Cardiac fibroblast (primary cell): ENCODE results near the gene TCF12.
"Not testable (repeated sequence)": the region's sequence is repeated elsewhere in the genome, so short reads cannot be mapped to it uniquely, and the experiment has no call there.

ENCODE experiments used
- DNase-seq, 2 donors: peaks; one replicate each; pipeline versions ENCODE4 v3.0.0 to v3.0.0-alpha.2; 2010; ENCODE audit warnings: low read depth in 2 of 2
- H3K4me3 ChIP-seq, 2 donors: replicated peaks in 1 of 2; 1 replicate in 1 of 2; 2 replicates in 1 of 2; pipeline ENCODE4 v1.5.1; 2011; ENCODE audit warnings: low read depth in 2 of 2, low read length in 2 of 2, mild to moderate bottlenecking in 2 of 2, moderate library complexity in 1 of 2
- TF ChIP-seq, protein P1 (sequence below): IDR thresholded peaks from one replicate; pipeline ENCODE4 v1.5.1; 2011; ENCODE audit warnings: low read depth, mild to moderate bottlenecking, low read length, inconsistent platforms

TCF12 gene

DNA sequence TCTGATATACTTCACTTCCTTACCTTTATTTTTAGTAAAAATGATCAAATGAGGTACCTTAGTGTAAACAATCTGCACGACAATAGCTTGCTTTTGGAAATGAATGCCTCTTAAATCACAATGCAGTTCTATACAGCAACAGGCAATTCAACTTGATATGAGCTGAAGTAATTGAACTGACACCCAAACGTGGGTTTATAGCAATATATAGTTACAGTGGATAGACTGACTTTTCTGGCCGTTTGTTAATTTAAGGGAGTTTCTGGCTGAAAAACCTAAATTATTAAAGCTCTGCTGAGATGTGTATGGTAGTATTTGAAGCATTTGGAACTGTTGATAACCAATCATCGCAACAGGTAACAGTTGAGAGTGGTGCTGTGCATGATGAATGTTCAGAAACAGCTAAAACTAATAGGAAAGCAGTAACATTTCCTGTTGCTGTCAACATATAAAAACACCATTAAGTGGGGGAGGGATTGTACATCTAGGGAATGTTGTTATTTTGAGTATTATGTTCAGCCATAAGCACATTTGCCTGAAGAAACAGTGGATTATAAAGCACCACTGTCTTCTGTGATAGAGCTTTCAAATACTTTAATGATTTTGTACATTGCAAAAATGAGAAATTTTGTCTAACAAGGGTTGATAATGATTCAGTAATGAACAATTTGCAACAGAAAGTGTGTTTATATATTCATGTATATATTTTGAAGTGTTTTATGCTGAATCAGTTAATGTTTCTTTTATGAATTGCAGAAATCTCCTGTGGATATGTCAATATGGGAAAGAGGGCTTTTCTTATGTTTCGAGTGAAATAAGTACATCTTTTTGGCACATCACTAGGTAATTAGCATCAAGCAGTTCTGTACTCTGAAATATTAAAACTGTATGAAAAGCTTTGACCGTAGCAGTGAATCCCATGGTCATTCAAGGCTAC is 176.1 kb downstream of the TCF12 start:
- H3K4me3 ChIP-seq = no peak overlapping the region
- no peak for DNase-seq
- TF ChIP-seq, protein P1, sequence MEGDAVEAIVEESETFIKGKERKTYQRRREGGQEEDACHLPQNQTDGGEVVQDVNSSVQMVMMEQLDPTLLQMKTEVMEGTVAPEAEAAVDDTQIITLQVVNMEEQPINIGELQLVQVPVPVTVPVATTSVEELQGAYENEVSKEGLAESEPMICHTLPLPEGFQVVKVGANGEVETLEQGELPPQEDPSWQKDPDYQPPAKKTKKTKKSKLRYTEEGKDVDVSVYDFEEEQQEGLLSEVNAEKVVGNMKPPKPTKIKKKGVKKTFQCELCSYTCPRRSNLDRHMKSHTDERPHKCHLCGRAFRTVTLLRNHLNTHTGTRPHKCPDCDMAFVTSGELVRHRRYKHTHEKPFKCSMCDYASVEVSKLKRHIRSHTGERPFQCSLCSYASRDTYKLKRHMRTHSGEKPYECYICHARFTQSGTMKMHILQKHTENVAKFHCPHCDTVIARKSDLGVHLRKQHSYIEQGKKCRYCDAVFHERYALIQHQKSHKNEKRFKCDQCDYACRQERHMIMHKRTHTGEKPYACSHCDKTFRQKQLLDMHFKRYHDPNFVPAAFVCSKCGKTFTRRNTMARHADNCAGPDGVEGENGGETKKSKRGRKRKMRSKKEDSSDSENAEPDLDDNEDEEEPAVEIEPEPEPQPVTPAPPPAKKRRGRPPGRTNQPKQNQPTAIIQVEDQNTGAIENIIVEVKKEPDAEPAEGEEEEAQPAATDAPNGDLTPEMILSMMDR = no peak

DNA sequence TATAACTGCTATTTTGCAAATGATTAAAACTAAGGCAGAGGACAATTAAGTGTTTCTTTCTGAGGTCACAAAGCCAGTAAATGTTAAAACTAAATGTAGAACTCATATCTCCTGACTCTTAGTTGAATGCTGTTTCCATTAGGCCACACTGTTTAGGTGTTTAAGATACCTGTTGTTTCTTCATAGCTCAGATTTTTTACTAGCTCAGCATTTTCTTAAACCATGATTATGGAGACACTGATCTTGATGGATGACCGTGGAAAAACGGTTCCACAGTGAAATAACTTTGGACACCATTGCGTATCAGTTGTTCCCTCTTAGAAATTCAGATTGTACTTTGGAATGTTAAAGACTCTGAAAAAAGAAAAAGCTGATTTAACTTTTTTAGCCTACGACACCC is 177.5 kb downstream of the TCF12 start:
- no peak overlapping the region for H3K4me3 ChIP-seq
- DNase-seq = no peak
- TF ChIP-seq, protein P1 = no peak

DNA sequence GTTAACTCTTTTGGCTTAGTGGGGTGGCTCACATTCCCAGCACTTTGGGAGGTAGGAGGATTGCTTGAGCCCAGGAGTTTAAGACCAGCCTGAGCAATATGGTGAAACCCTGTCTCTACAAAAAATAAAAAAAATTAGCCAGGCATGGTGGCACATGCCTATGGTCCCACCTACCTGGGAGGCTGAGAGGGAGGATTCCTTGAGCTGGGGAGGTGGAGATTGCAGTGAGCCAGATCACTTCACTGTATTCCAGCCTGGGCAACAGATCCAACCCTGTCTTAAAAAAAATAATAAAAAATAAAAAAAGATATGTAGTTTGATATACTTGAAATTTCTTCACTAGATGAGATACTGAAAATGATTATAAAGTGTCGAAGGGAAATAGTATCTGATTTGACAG is 178.8 kb downstream of the TCF12 start:
- DNase-seq = no peak
- TF ChIP-seq, protein P1 = no peak
- H3K4me3 ChIP-seq = no peak overlapping the region

DNA sequence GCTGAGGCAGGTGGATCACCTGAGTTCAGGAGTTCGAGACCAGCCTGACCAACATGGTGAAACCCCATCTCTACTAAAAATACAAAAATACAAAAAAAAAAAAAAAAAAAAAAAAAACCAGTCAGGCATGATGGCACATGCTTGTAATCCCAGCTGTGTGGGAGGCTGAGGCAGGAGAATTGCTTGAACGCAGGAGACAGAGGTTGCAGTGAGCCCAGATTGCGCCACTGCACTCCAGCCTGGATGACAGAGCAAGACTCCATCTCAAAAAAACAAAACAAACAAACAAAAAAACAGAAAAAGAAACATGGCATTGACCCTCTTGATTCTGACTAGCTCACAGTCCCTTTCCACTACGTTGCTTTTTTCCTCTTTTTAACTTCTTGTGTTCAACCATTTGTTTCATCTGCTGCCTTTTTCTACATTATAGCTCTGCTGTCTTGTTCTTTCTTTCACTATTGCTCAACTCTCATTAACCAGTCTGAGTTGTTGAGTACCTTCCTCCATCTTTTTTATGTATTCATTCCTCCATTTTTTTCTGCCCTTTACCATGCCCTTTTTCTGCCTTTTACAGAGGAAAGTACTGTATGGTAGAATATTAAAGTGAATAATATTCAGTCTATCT is 179.6 kb downstream of the TCF12 start:
- peak in 1 of 2 donors; percentile 18 for DNase-seq
- not testable (repeated sequence) for H3K4me3 ChIP-seq

DNA sequence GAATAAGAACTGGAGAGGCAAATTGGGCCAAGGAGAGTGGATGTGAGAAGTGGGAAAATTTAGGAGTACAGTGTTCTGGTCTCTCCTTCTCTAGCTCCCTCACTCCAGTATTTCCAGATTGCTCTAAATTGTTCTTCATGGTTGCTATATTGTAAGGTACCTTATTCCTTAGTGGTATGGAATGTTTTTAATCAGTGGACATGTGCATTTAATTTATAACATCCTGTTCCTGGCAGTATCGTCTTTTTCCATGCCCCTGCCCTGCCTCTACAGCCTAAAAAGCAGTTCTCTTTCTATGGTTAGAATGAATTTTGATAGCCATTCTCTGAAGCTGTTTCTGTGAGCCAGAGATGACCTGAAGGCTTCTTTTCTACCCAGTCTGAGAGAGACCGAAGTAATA is 180.5 kb downstream of the TCF12 start:
- H3K4me3 ChIP-seq = no peak overlapping the region
- DNase-seq = no peak
- TF ChIP-seq, protein P1 = no peak

DNA sequence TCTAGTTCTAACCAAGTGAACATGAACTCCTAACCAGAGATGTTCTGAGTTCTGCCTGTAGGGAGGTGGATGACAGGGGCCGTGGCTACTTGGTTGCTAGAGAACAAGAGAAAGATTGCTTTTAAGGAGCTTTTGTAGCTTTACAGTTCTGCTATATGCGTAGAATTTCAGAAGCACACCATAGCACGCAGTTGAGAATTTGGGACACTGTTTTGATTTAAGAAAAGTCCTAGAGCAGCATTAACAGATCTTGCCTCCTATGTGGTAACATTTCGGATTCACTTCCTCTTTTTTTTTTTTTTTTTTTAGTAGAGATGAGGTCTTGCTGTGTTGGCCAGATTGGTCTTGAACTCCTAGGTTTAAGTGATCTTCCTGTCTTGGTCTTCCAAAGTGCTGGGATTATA is 181.7 kb downstream of the TCF12 start:
- no peak overlapping the region for H3K4me3 ChIP-seq
- TF ChIP-seq, protein P1 = no peak
- no peak for DNase-seq

DNA sequence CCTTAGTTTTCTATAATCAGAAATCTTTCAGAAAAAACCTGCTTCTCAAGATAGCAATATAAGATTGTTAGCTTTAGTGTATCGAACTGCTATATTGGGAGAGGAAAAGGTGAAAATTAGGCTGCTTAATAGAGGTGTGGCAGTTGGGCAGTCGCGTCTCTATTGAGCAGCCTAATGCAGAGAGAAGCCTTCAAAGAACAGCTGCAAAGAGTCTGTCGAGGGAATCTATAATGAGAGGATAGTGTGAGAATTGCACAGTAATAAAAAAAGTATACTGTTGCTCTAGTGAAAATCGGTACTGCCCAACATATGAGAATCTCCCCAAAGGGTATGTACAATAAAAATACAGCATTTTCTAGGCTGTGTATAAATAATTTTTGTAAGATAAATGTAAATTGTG is 184.4 kb downstream of the TCF12 start:
- H3K4me3 ChIP-seq = no peak overlapping the region
- DNase-seq = no peak
- TF ChIP-seq, protein P1 = no peak
